Measurements from ENCODE around the gene RSPRY1. TPM values are rescaled to one million over a fixed set of nuclear protein-coding genes. Genes with fewer than 3 reads are reported as not detected.
"Not testable (repeated sequence)": the region's sequence is repeated elsewhere in the genome, so short reads cannot be mapped to it uniquely, and the experiment has no call there.

Gene RSPRY1
- total RNA-seq, 2 experiments from 2014 or later: 33.3 to 34.7 TPM

GRCh38 chr16:57200926-57201325 is 14.8 kb downstream of the RSPRY1 start:
- POLR2A ChIA-PET, CTCF ChIA-PET: not testable (repeated sequence)

DNA sequence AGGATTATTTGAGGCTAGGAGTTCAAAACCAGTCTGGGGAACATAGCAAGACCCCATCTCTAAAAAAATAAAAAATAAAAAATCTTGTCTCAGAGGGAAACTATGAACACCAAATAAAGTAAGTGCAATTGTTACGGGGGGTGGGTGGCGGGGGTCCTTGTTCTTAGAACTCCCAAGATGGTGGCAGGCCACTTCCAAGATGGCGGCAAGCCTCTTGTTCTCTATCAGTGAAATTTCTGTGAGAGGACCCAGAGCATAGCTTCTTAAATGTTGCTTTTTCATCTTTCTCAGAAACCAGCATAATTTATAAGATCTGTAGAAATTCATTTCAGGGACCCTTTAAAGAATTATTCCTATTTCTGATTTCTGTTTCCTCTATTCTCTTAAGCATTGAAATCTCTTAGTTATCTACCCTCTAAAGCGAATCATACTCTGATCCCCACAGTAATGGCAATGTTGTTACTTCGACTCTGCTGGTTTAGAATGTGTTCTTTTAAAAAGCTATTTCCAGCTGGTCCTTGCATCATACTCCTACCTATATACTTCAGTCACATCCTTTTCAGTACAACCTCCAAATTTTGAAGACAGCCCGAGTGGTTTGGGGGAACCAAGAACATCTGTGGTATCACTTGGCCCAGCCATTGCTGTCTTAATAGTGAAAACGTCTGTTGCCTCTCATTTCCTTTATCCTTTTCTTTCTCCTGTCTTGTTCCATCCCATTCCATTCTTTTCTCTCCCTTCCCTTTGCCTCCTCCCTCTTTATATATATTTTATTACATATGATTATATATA is 16.2 kb downstream of the RSPRY1 start:
- ChIA-PET CTCF (no interaction called here), POLR2A (no interaction called here)

DNA sequence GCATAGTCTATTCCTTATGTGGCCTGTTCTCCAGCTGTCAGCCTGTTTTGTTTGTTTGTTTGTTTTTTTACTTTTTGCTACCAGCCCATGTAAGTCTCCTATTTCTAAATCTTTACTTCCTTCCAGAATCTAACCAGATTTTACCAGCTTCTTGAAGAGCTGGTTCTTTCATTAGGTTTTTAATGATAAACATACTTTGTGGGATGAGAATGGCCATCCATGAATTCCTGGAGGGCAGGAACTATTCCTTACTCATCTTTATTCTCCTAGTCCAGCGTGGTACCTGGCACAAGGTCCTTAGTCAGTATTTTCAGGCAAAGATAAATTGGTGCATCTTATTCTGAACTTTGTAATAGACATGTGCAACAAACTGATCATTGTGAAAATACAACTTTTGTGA is 17.3 kb downstream of the RSPRY1 start:
- CTCF ChIA-PET: no interaction called here
- POLR2A ChIA-PET: no interaction called here

- CTCF ChIA-PET: no interaction called here
- POLR2A ChIA-PET: no interaction called here
These were observed 18.5 kb downstream of the RSPRY1 start for GRCh38 chr16:57204675-57205074.

DNA sequence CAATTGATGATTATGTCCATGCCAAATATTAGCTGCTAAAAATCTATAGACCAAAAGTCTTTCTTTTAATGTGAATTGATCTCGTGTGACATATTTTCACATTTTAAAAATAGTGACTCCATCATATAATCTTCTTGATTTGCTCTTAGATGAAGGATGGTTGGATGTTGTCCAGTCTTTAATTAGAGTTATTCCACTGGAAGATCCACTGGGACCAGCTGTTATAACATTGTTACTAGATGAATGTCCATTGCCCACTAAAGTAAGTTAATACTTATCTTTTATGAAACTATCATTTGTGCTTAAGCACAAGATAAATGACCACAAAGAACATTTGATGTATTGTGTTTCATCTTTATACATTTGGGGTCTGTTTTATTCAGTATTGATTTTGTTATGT is 22.8 kb downstream of the RSPRY1 start:
- ChIA-PET POLR2A (no interaction called here), CTCF (interaction anchor here (0.5 kb wide), 1 partner anchor 206 kb away, joined by 3 read pairs; no protein-coding TSS in a partner anchor)

- ChIA-PET CTCF (no interaction called here), POLR2A (no interaction called here)
These were observed 23.7 kb downstream of the RSPRY1 start for GRCh38 chr16:57209780-57210179.

DNA sequence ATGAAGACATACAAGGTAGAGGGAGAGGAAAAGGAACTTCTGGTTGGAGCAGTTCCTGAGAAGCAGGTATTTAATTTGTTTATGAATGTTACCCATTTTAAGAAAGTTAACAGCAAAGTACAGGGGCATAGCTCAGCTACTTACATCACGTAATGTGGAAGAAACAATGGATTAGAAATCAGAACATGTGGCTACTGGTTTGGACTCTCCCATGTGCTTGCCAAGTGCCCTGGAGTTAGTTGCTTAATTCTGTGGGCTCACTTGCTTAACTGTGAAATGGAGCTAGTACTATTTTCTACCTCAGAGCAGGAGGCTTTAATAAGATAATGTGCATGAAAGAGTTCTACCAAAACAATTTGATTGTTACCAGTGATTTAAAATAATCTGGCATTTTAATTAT is 27.3 kb downstream of the RSPRY1 start:
- POLR2A ChIA-PET: no interaction called here
- CTCF ChIA-PET: no interaction called here

DNA sequence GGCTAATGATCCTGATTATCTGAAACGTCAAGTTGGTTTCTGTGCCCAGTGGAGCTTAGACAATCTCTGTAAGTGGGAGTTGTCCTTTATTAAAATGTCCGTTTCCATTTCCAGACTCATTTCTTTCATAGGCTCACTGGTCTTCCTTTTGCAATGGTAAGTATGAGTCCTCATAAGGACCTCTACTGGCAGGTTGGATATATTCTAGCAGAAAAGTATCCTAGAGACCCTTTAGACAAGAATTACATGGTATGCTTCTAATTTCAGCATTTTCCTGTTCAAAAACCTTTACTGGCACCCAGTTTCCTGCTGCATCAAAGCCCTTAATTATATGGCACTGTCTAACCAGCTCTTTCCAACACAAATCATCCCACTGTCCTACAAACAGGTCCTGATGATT is 30.8 kb downstream of the RSPRY1 start:
- ChIA-PET CTCF (no interaction called here), POLR2A (no interaction called here)

DNA sequence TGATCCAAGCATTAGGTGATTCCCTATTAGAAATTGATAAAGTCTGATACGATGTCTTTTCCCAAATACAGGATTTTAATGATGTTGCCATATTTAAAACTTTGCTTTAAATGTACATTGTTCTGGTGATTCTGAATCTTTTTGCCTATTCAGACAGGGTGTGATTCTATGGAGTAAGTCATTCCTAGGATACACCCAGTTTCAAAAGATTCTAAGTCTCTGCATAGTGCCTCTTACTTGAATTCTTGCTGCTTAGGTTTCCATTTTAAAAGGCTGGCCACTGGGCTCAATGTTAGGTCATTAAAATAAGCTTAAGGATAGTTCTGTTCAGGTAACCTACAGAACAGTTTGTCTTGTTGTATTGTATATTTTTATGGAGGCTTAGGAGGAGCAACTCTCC is 36.9 kb downstream of the RSPRY1 start:
- CTCF ChIA-PET: no interaction called here
- POLR2A ChIA-PET: no interaction called here

- CTCF ChIA-PET: interaction anchor here (1.0 kb wide), 1 partner anchor 14 kb away, joined by 3 read pairs; no protein-coding TSS in a partner anchor
- POLR2A ChIA-PET: no interaction called here
These were observed 38.7 kb downstream of the RSPRY1 start for GRCh38 chr16:57224651-57225335.

- ChIA-PET CTCF (no interaction called here), POLR2A (no interaction called here)
These were observed 39.8 kb downstream of the RSPRY1 start for GRCh38 chr16:57225978-57226377.

GRCh38 chr16:57226701-57227621 is 40.8 kb downstream of the RSPRY1 start:
- CTCF ChIA-PET: no interaction called here
- POLR2A ChIA-PET: no interaction called here

DNA sequence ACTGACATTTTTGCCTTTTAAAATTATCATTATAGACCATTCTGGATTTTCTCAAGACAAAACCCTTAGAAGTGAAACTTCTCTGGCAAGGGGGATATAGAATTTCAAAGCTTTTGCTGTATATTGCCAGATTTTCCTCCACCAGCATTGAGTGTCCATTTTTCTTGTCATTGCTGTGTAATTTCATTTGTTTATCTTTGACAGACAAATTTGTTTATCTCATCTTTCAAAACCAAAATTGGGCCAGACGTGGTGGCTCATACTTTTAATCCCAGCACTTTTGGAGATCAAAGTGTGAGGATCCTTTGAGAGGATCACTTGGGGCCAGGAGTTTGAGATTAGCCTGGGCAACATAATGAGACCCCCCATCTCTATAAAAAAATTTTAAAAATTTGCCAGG is 43.0 kb downstream of the RSPRY1 start:
- CTCF ChIA-PET: no interaction called here
- POLR2A ChIA-PET: no interaction called here

- CTCF ChIA-PET: no interaction called here
- POLR2A ChIA-PET: no interaction called here
These were observed 45.8 kb downstream of the RSPRY1 start for GRCh38 chr16:57231821-57232350.

DNA sequence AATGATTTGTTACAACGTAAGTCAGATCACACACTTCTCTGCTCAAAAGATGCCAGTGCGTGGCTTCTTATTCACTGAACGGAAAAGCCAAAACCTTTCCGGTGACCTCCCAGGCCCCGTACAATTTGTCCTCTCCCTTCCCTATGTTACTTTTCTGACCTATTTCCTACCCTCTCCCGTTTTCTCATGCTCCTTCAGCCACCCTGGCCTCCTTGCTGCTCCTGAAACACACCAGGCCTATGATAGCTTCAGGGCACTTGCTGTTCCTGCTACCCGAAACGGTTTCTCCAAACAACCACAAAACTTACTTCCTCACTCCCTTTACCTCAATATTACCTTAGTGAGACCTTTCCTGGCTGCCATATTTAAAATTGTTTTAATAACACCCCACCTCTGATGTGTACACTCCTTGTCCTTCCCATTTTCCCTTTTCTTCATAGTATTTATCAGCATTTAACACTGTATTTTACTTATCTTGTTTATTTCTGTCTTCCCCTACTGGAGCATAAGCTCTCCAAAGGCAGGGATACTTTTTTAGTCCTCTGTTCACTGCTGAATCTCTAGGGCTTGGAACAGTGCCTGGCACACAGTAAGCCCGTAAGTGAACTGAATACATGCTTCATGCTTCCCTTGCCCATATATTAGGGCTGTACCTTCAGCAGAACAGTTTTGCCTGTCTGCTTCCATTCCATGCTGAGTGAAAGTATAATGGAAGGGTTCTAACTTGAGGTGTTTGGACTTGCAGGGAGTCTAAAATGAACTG is 48.0 kb downstream of the RSPRY1 start:
- ChIA-PET POLR2A (no interaction called here), CTCF (no interaction called here)

- POLR2A ChIA-PET: interaction anchor here (1.2 kb wide), 1 partner anchor 49 kb away, joined by 3 read pairs; the partner anchor contains the start of genes PSME3IP1 and RSPRY1
These were observed 48.6 kb downstream of the RSPRY1 start for GRCh38 chr16:57234707-57235092.

DNA sequence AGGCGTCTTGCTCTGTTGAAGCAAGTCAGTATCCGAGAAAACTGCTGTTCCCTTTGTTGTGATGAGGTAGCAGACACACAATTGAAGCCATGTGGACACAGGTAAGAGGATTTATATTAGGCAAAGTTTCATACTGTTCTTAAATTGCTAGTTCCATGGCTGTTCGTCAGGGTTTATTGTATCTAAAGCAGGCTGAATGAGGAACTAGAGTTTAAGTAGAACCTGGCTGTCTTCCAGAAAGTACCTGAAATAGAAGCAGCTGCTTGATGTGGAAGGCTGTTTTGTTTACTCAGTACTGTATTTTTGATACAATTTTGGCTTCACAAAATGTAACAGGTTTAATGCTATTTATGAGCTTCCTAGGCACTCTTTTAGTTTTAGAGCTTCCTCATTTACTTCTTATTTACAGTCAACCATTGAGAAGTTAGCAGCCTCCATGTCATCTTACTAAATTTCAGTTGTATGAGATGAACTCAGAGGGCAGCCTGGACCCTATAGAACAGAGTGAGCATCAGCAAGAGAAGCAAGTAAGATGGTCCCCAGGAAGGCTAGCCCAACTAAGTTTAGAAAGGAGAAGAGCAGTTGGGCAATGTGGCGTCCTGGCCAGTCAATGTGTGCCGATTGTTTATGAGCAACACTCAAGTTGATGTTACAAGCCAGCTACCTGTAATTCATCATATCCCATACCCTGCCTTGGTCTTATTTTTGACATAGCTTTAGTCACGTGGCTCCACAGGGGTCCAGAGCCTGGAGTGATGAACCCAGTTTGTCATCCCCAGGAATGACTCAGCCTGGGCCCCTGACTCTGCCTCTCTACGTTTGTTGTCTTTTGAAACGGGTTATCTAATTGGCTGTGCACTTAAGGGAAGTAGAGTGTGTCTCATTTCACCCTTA is 49.2 kb downstream of the RSPRY1 start:
- ChIA-PET CTCF (interaction anchor here (1.0 to 1.8 kb wide), 2 partner anchors 10 to 48 kb away, joined by 3 to 4 read pairs; partner anchors contain the start of gene ARL2BP), POLR2A (interaction anchor here (1.2 kb wide), 1 partner anchor 50 kb away, joined by 3 read pairs; the partner anchor contains the start of genes PSME3IP1 and RSPRY1)

More at GRCh38 chr16:57234707-57235092, 48.6 kb downstream of the RSPRY1 start:
- CTCF ChIA-PET: no interaction called here

- ChIA-PET POLR2A (interaction anchor here (1.2 kb wide), 1 partner anchor 50 kb away, joined by 3 read pairs; the partner anchor contains the start of genes PSME3IP1 and RSPRY1), CTCF (interaction anchor here (1.0 to 1.8 kb wide), 2 partner anchors 9 to 49 kb away, joined by 3 to 4 read pairs; partner anchors contain the start of gene ARL2BP)
These were observed 49.9 kb downstream of the RSPRY1 start for GRCh38 chr16:57236022-57236350.

Data from activated CD8-positive, alpha-beta memory T cell treated with anti-CD3 and anti-CD28 coated beads for 36 hours (primary cell).